Lower lobe of right lung (tissue), 2 donors: Measurements from ENCODE around the gene MYOM1. TPM values are rescaled to one million over a fixed set of nuclear protein-coding genes. Genes with fewer than 3 reads are reported as not detected.

Experiments used
- ATAC-seq, 2 donors: fragments of 200-7000 bp; cut with Tn5 transposase; one replicate each; pipeline ENCODE4 v1.9.1; 2020 to 2022; ENCODE audit warnings: mild to moderate bottlenecking in 2 of 2, moderate library complexity in 2 of 2
- DNase-seq: peaks from one replicate; pipeline ENCODE4 v3.0.0-alpha.2; 2020
- H3K27ac ChIP-seq: fragments of 200-600 bp; one replicate; pipeline ENCODE4 v1.8.0; 2022
- H3K27me3 ChIP-seq: fragments of 200-600 bp; one replicate; pipeline ENCODE4 v1.8.0; 2022; ENCODE audit warnings: low read depth
- H3K36me3 ChIP-seq: fragments of 200-600 bp; one replicate; pipeline ENCODE4 v1.8.0; 2022; ENCODE audit warnings: mild to moderate bottlenecking
- H3K4me1 ChIP-seq: fragments of 200-600 bp; one replicate; pipeline ENCODE4 v1.8.0; 2022
- H3K4me3 ChIP-seq: fragments of 200-600 bp; one replicate; pipeline ENCODE4 v1.8.0; 2022; ENCODE audit warnings: mild to moderate bottlenecking
- H3K9me3 ChIP-seq: fragments of 200-600 bp; one replicate; pipeline ENCODE4 v1.8.0; 2022
- CTCF ChIP-seq: fragments of 200-600 bp; IDR thresholded peaks from one replicate; pipeline ENCODE4 v1.8.0; 2022; ENCODE audit warnings: antibody characterized with exemption, mild to moderate bottlenecking
- intact Hi-C: fragments of 100-400 bp; cut with DNase I; formaldehyde crosslinking; loops from one replicate; pipeline ENCODE4 v1.11.0; 2022
- total RNA-seq: library from RNA; stranded (reverse); fragmentation: NEBNext Ultra II Directional; extraction: Animal tissue kit (Norgen Biotek cat#: 25700); gene quantifications from one replicate; pipeline ENCODE4 v1.2.1, GENCODE V29; 2021
- donor health status: DM: no; HTN: yes; CAD: no; lungs with severe emphysema.

MYOM1 gene
- total RNA-seq, 1 donor from 2014 or later: 5.0 TPM

DNA sequence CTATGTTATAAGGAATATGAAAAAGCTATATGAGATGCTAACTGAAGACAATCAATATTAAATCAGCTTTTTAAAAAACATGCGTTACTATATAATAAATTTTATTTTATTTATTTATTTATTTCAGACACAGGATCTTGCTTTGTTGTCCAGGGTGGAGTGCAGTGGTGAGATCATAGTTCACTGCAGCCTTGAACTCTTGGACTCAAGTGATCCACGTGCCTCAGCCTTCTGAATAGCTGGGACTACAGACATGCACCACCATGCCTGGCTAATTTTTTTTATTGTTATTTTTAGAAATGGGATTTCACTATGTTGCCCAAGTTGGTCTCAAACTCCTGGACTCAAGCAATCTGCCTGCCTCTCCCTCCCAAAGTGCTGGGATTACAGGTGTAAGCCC, 89.4 kb downstream of the MYOM1 start:
- H3K27ac ChIP-seq: no peak overlapping the region
- H3K9me3 ChIP-seq: no peaks in the 10 kb centered on the region
- no peak overlapping the region for H3K4me3 ChIP-seq
- no peak for ATAC-seq
- no peaks in the 10 kb centered on the region for H3K27me3 ChIP-seq
- H3K4me1 ChIP-seq: peaks cover 7% of the 10 kb centered on the region
- DNase-seq: no peak
- no peaks in the 10 kb centered on the region for H3K36me3 ChIP-seq
- intact Hi-C loops: no loop called here
- no peak for TF ChIP-seq CTCF

DNA sequence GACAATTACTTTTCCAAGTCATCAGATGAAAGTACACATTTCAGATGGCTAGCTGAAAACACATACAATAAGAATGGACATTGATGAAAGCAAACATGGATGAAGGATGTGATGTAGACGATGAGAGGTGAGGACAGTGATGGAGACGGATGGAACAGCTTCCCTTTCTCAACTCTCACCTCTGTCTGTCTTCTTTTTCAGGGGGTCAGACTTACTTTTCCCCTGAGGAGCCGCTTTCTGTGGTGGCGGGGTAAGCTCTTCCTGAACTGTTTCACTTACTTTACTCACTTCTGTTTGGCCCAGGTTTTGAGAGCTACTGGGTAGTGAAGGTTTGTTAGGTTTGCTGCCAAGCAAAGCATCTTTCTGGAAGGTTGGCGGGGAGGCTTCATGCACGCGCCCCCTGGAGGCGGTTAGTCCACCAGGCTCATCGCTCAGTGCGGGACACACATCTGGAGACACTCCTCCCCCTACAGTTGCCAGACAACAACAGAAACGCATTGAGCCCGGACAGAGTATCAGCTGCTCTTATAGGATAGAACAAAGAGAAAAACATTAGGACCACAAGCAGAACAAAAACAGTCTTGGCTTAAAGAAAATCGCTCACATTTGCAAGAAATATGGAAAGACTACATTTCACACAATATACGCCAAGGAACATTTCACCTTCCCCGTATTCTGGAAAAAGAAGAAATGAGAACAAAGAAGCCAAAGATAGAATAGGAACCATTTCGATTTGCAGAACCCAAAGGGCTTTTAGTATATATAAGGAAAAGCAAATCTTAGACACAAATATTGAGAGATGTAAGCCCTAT, 90.5 kb downstream of the MYOM1 start:
- no peak overlapping the region for H3K27ac ChIP-seq
- no peaks in the 10 kb centered on the region for H3K36me3 ChIP-seq
- peak; percentile 94 to 97 for ATAC-seq
- no peaks in the 10 kb centered on the region for H3K27me3 ChIP-seq
- no peak overlapping the region for H3K4me3 ChIP-seq
- DNase-seq: peak; percentile 89
- H3K9me3 ChIP-seq: no peaks in the 10 kb centered on the region
- intact Hi-C loops: no loop called here
- TF ChIP-seq CTCF: peak; percentile 85
- H3K4me1 ChIP-seq: peaks cover 7% of the 10 kb centered on the region

GRCh38 chr18:3126457-3127097, 93.2 kb downstream of the MYOM1 start:
- TF ChIP-seq CTCF: no peak
- H3K27me3 ChIP-seq: no peaks in the 10 kb centered on the region
- DNase-seq (no peak), ATAC-seq (no peak)
- no peaks in the 10 kb centered on the region for H3K9me3 ChIP-seq
- intact Hi-C loops: no loop called here
- no peaks in the 10 kb centered on the region for H3K36me3 ChIP-seq
- H3K27ac ChIP-seq: no peak overlapping the region
- H3K4me3 ChIP-seq: no peak overlapping the region
- peaks cover 7% of the 10 kb centered on the region for H3K4me1 ChIP-seq

DNA sequence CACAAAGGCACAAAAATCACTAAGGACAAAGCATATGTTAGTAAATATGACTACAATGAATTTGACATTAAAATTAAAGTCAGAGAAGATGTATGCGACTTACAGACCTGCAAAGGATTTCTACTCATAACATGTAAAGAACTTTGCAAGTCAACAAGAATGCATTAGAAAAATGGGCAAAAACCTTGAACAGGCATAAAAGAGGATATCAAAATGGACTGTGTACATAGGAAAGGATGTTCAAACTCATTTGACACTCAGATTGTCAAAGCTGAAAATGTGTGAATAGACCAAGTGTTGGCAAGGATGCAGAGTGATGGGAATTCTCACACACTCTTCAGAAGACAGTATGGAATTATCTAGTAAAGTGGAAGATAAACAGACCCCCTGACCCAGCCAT, 94.9 kb downstream of the MYOM1 start:
- intact Hi-C loops: no loop called here
- DNase-seq: no peak
- ATAC-seq: no peak

GRCh38 chr18:3122851-3123250, 96.9 kb downstream of the MYOM1 start:
- DNase-seq (no peak), ATAC-seq (no peak)
- TF ChIP-seq CTCF: no peak
- Histone ChIP-seq H3K4me3 (no peak overlapping the region), H3K4me1 (no peaks in the 10 kb centered on the region), H3K27ac (no peak overlapping the region), H3K27me3 (no peaks in the 10 kb centered on the region), H3K36me3 (no peaks in the 10 kb centered on the region), H3K9me3 (no peaks in the 10 kb centered on the region)
- intact Hi-C loops: no loop called here

More for the DNA sequence above, 94.9 kb downstream of the MYOM1 start:
- H3K27me3 ChIP-seq: no peaks in the 10 kb centered on the region
- no peak overlapping the region for H3K27ac ChIP-seq
- H3K4me3 ChIP-seq: no peak overlapping the region
- H3K36me3 ChIP-seq: no peaks in the 10 kb centered on the region
- no peaks in the 10 kb centered on the region for H3K9me3 ChIP-seq
- peaks cover 6% of the 10 kb centered on the region for H3K4me1 ChIP-seq
- TF ChIP-seq CTCF: no peak
